HepG2 (cell line): ENCODE data around the gene MPZ. TPM values are rescaled to one million over a fixed set of nuclear protein-coding genes. Genes with fewer than 3 reads are reported as not detected.

ENCODE experiments used
- AGO2 ChIP-seq: fragments of 200-400 bp; formaldehyde crosslinking; optimal IDR thresholded peaks from 2 replicates; pipeline ENCODE3; 2017; ENCODE audit warnings: mild to moderate bottlenecking, low read depth, low read length, moderate library complexity
- CSRNP1 ChIP-seq: sonication (generic); formaldehyde crosslinking; IDR thresholded peaks from 2 replicates; pipeline ENCODE4 v1.8.1; 2023; ENCODE audit warnings: mild to moderate bottlenecking, missing genetic modification reagents
- DR1 ChIP-seq: sonication (generic); formaldehyde crosslinking; IDR thresholded peaks from 2 replicates; pipeline ENCODE4 v1.8.0; 2021; ENCODE audit warnings: mild to moderate bottlenecking, missing genetic modification reagents, inconsistent platforms
- GABPA ChIP-seq, 2 experiments: IDR thresholded peaks; 2 replicates each; pipeline ENCODE4 v1.6.1; 2011 to 2016; ENCODE audit warnings: low read depth in 2 of 2, low read length in 1 of 2, missing biosample characterization in 1 of 2, missing genetic modification characterization in 1 of 2
- JUND ChIP-seq: sonication (generic); formaldehyde crosslinking; IDR thresholded peaks from 2 replicates; pipeline ENCODE4 v1.8.0; 2022; ENCODE audit warnings: mild to moderate bottlenecking, missing genetic modification reagents
- KDM2A ChIP-seq: sonication (generic); formaldehyde crosslinking; IDR thresholded peaks from 2 replicates; pipeline ENCODE4 v1.4.0; 2020; ENCODE audit warnings: low read depth, missing genetic modification reagents, borderline replicate concordance
- KLF6 ChIP-seq: IDR thresholded peaks from 2 replicates; pipeline ENCODE4 v1.8.0; 2016; ENCODE audit warnings: missing biosample characterization, missing genetic modification reagents
- MAFK ChIP-seq, 2 experiments: IDR thresholded peaks in 1 of 2; conservative IDR thresholded peaks in 1 of 2; 2 replicates each; pipeline ENCODE4 v1.6.1; 2011; ENCODE audit warnings: improper control_type of control experiment in 2 of 2, low read length in 2 of 2
- RBM39 ChIP-seq: fragments of 200-400 bp; formaldehyde crosslinking; IDR thresholded peaks from one replicate; pipeline ENCODE4 v1.6.1; 2018; ENCODE audit warnings: antibody characterized with exemption, mild to moderate bottlenecking, low read depth, low read length; ENCODE audit not compliant: poor library complexity, severe bottlenecking
- SKI ChIP-seq: fragments of 450-650 bp; IDR thresholded peaks from one replicate; pipeline ENCODE4 v1.6.1; 2018; ENCODE audit warnings: mild to moderate bottlenecking; ENCODE audit not compliant: partially characterized antibody
- ZBED4 ChIP-seq: sonication (generic); formaldehyde crosslinking; IDR thresholded peaks from 2 replicates; pipeline ENCODE4 v1.4.0; 2020; ENCODE audit warnings: missing genetic modification reagents, borderline replicate concordance
- ZNF12 ChIP-seq: sonication (generic); formaldehyde crosslinking; IDR thresholded peaks from 2 replicates; pipeline ENCODE4 v1.5.0; 2020; ENCODE audit warnings: missing genetic modification reagents
- ZNF282 ChIP-seq: fragments of 450-650 bp; IDR thresholded peaks from 2 replicates; pipeline ENCODE4 v1.6.1; 2018; ENCODE audit not compliant: partially characterized antibody
- ZNF292 ChIP-seq: sonication (generic); formaldehyde crosslinking; IDR thresholded peaks from 2 replicates; pipeline ENCODE4 v1.8.1; 2022; ENCODE audit warnings: mild to moderate bottlenecking, low read depth, missing genetic modification reagents, borderline replicate concordance
- ZNF333 ChIP-seq: sonication (generic); formaldehyde crosslinking; IDR thresholded peaks from 2 replicates; pipeline ENCODE4 v1.4.0; 2020; ENCODE audit warnings: mild to moderate bottlenecking, missing genetic modification reagents, borderline replicate concordance
- ZNF788 ChIP-seq: sonication (generic); formaldehyde crosslinking; IDR thresholded peaks from 2 replicates; pipeline ENCODE4 v1.5.0; 2020; ENCODE audit warnings: mild to moderate bottlenecking, missing genetic modification reagents, borderline replicate concordance
- polyA plus RNA-seq, 8 experiments: library from polyadenylated mRNA; depleted of rRNA in 3 of 8; stranded (reverse) in 7 of 8; unstranded in 1 of 8; fragments of >200 nt; fragmentation: Illumina TruSeq in 4 of 8; extraction: Trizol in 4 of 8; gene quantifications; 2 replicates each; pipeline versions ENCODE4 v1.2.1 to v1.2.3, GENCODE V29; 2011 to 2016; ENCODE audit warnings: low read depth in 4 of 8, missing spikeins in 1 of 8, mixed read lengths in 1 of 8; ENCODE audit not compliant: insufficient read depth in 1 of 8
- total RNA-seq, 5 experiments: library from RNA; depleted of rRNA; stranded (reverse); fragments of >200 nt; fragmentation: Illumina TruSeq; extraction: Trizol; gene quantifications; 2 replicates each; pipeline ENCODE4 v1.2.3, GENCODE V29; 2016; ENCODE audit warnings: low read depth in 1 of 5
- TF ChIP-seq, protein P1 (sequence below): sonication (generic); formaldehyde crosslinking; conservative IDR thresholded peaks from 2 replicates; pipeline ENCODE4 v1.4.0; 2020; ENCODE audit warnings: missing genetic modification reagents
- TF ChIP-seq, protein P2 (sequence below): sonication (generic); formaldehyde crosslinking; IDR thresholded peaks from 2 replicates; pipeline ENCODE4 v1.4.0; 2020; ENCODE audit warnings: low read depth, missing genetic modification reagents

MPZ gene
- total and polyA plus RNA-seq, 2 of the 13 experiments (the other 11 are each of a cell fraction or from before 2014, with no cell fraction given) = 18.3 to 24.6 TPM

GRCh38 chr1:161313554-161314200, 3.9 kb upstream of the MPZ start (continued):
- TF ChIP-seq ZBED4 = no peak
- TF ChIP-seq RBM39 = no peak
- TF ChIP-seq ZNF333 (CRISPR knock-in tag) = no peak
- TF ChIP-seq ZNF788 (CRISPR knock-in tag) = 0 out of 2 replicates have a peak, but pooled peaks have one; percentile 15
- no peak for TF ChIP-seq SKI
- TF ChIP-seq KLF6 (CRISPR knock-in tag) = no peak
- 0 out of 2 replicates have a peak, but pooled peaks have one; percentile 39 for TF ChIP-seq CSRNP1 (CRISPR knock-in tag)
- TF ChIP-seq, protein P1, sequence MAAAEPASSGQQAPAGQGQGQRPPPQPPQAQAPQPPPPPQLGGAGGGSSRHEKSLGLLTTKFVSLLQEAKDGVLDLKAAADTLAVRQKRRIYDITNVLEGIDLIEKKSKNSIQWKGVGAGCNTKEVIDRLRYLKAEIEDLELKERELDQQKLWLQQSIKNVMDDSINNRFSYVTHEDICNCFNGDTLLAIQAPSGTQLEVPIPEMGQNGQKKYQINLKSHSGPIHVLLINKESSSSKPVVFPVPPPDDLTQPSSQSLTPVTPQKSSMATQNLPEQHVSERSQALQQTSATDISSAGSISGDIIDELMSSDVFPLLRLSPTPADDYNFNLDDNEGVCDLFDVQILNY = no peak
- no peak for TF ChIP-seq DR1 (CRISPR knock-in tag)
- TF ChIP-seq MAFK (conservative IDR thresholded peaks at IDR 0.05 in 1 of 2, IDR thresholded peaks at IDR 0.05 in 1 of 2; ENCODE audit: low read length in 2 of 2) = no peak
- TF ChIP-seq ZNF292 = no peak
- no peak for TF ChIP-seq JUND (CRISPR knock-in tag)
- 0 out of 2 replicates have a peak, but pooled peaks have one; percentile 3 for TF ChIP-seq ZNF12
- no peak for TF ChIP-seq AGO2
- TF ChIP-seq KDM2A (CRISPR knock-in tag) = no peak
- TF ChIP-seq, protein P2, sequence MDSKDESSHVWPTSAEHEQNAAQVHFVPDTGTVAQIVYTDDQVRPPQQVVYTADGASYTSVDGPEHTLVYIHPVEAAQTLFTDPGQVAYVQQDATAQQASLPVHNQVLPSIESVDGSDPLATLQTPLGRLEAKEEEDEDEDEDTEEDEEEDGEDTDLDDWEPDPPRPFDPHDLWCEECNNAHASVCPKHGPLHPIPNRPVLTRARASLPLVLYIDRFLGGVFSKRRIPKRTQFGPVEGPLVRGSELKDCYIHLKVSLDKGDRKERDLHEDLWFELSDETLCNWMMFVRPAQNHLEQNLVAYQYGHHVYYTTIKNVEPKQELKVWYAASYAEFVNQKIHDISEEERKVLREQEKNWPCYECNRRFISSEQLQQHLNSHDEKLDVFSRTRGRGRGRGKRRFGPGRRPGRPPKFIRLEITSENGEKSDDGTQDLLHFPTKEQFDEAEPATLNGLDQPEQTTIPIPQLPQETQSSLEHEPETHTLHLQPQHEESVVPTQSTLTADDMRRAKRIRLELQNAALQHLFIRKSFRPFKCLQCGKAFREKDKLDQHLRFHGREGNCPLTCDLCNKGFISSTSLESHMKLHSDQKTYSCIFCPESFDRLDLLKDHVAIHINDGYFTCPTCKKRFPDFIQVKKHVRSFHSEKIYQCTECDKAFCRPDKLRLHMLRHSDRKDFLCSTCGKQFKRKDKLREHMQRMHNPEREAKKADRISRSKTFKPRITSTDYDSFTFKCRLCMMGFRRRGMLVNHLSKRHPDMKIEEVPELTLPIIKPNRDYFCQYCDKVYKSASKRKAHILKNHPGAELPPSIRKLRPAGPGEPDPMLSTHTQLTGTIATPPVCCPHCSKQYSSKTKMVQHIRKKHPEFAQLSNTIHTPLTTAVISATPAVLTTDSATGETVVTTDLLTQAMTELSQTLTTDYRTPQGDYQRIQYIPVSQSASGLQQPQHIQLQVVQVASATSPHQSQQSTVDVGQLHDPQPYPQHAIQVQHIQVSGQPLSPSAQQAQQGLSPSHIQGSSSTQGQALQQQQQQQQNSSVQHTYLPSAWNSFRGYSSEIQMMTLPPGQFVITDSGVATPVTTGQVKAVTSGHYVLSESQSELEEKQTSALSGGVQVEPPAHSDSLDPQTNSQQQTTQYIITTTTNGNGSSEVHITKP (CRISPR knock-in tag) = no peak
- TF ChIP-seq ZNF282 = no peak
- no peak for TF ChIP-seq GABPA (IDR thresholded peaks at IDR 0.05; ENCODE audit: low read depth, low read length)
- TF ChIP-seq GABPA (CRISPR knock-in tag; IDR thresholded peaks at IDR 0.05; ENCODE audit: low read depth) = no peak
